Activated B cell treated with CpG ODN at 0.5 μM for 24 hours (primary cell): ENCODE data around the gene SMARCA1. TPM values are rescaled to one million over a fixed set of nuclear protein-coding genes. Genes with fewer than 3 reads are reported as not detected.

Experiments used
- ATAC-seq: fragments of 200-7000 bp; cut with Tn5 transposase; one replicate; pipeline ENCODE4 v1.10.0; 2021; ENCODE audit warnings: low read depth, mild to moderate bottlenecking, moderate library complexity
- CTCF ChIA-PET: fragments of 350-600 bp; sonication (Branson Sonifier 250); formaldehyde crosslinking; loops from one replicate; lab custom pipeline; 2021; ENCODE audit warnings: antibody characterized with exemption; lab: Charles Lee
- POLR2A ChIA-PET: fragments of 350-600 bp; sonication (Branson Sonifier 250); formaldehyde crosslinking; loops from one replicate; lab custom pipeline; 2021; ENCODE audit warnings: antibody characterized with exemption; lab: Charles Lee
- DNase-seq: peaks from one replicate; pipeline ENCODE4 v3.0.0; 2022
- H3K27ac Mint-ChIP-seq: one replicate; pipeline ENCODE4 v1.8.0; 2020; ENCODE audit warnings: mixed read lengths
- H3K27me3 Mint-ChIP-seq: one replicate; pipeline ENCODE4 v1.8.0; 2021; ENCODE audit warnings: mixed read lengths
- H3K36me3 Mint-ChIP-seq: one replicate; pipeline ENCODE4 v1.8.0; 2021; ENCODE audit warnings: low read depth, mixed read lengths
- H3K4me1 Mint-ChIP-seq: one replicate; pipeline ENCODE4 v1.8.0; 2021; ENCODE audit warnings: mixed read lengths
- H3K4me3 Mint-ChIP-seq: one replicate; pipeline ENCODE4 v1.8.0; 2020; ENCODE audit warnings: mild to moderate bottlenecking, mixed read lengths
- H3K9me3 Mint-ChIP-seq: one replicate; pipeline ENCODE4 v1.8.0; 2020; ENCODE audit warnings: mixed read lengths
- intact Hi-C: fragments of 100-400 bp; cut with micrococcal nuclease; formaldehyde crosslinking; loops from one replicate; pipeline ENCODE4 v1.15.1; 2024
- total RNA-seq: library from RNA; stranded (reverse); gene quantifications from 2 replicates; pipeline ENCODE4 v1.2.3, GENCODE V29; 2022
- TF ChIP-seq, protein P1 (sequence below): fragments of 200-600 bp; IDR thresholded peaks from one replicate; pipeline ENCODE4 v1.8.0; 2022; ENCODE audit warnings: antibody characterized with exemption, mild to moderate bottlenecking

The SMARCA1 gene
- total RNA-seq, 1 donor from 2014 or later: 1.1 TPM

DNA sequence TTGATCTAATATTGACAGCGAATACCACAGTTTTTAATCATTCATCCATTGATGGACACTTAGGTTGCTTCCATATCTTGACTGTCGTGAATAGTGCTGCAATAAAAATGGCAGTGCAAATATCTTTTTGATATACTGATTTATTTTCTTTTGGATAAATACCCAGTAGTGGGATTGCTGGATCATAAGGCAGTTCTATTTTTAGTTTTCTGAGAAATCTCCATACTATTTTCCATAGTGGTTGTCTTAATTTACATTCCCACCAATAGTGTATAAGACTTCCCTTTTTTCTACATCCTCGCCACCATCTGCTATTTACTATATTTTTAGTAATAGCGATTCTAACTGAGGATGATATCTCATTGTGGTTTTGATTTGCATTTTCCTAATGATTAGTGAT, 100.1 kb downstream of the SMARCA1 start:
- Mint-ChIP-seq H3K4me3 (no peak overlapping the region), H3K27ac (no peak overlapping the region), H3K4me1 (no peaks in the 10 kb centered on the region), H3K27me3 (peaks cover 2% of the 10 kb centered on the region), H3K36me3 (no peaks in the 10 kb centered on the region), H3K9me3 (no peaks in the 10 kb centered on the region)
- CTCF ChIA-PET: no interaction called here
- no peak for DNase-seq
- POLR2A ChIA-PET: no interaction called here
- intact Hi-C loops: no loop called here
- no peak for ATAC-seq
- TF ChIP-seq, protein P1, sequence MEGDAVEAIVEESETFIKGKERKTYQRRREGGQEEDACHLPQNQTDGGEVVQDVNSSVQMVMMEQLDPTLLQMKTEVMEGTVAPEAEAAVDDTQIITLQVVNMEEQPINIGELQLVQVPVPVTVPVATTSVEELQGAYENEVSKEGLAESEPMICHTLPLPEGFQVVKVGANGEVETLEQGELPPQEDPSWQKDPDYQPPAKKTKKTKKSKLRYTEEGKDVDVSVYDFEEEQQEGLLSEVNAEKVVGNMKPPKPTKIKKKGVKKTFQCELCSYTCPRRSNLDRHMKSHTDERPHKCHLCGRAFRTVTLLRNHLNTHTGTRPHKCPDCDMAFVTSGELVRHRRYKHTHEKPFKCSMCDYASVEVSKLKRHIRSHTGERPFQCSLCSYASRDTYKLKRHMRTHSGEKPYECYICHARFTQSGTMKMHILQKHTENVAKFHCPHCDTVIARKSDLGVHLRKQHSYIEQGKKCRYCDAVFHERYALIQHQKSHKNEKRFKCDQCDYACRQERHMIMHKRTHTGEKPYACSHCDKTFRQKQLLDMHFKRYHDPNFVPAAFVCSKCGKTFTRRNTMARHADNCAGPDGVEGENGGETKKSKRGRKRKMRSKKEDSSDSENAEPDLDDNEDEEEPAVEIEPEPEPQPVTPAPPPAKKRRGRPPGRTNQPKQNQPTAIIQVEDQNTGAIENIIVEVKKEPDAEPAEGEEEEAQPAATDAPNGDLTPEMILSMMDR: no peak

DNA sequence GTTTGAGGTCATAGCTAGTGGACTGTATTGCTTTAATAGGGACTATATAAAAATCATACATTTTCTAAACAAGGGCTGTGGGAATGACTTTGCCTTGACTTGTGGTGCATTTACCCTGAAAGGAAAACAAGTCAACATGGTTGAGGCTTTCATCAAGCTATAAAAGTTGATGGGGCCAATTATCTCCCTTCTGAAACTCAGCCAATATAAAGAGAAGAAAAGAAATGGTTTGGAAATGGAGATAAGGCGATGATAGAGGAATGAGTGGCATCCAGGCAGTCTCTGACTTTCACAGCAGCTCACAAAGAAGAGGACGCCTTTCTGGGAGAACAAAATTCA, 118.7 kb downstream of the SMARCA1 start:
- H3K27ac Mint-ChIP-seq: no peak overlapping the region
- POLR2A ChIA-PET: no interaction called here
- no peaks in the 10 kb centered on the region for H3K9me3 Mint-ChIP-seq
- no peaks in the 10 kb centered on the region for H3K4me1 Mint-ChIP-seq
- DNase-seq (no peak), ATAC-seq (no peak)
- H3K4me3 Mint-ChIP-seq: no peak overlapping the region
- H3K27me3 Mint-ChIP-seq: no peaks in the 10 kb centered on the region
- TF ChIP-seq, protein P1: no peak
- H3K36me3 Mint-ChIP-seq: no peaks in the 10 kb centered on the region
- CTCF ChIA-PET: no interaction called here
- intact Hi-C loops: no loop called here

DNA sequence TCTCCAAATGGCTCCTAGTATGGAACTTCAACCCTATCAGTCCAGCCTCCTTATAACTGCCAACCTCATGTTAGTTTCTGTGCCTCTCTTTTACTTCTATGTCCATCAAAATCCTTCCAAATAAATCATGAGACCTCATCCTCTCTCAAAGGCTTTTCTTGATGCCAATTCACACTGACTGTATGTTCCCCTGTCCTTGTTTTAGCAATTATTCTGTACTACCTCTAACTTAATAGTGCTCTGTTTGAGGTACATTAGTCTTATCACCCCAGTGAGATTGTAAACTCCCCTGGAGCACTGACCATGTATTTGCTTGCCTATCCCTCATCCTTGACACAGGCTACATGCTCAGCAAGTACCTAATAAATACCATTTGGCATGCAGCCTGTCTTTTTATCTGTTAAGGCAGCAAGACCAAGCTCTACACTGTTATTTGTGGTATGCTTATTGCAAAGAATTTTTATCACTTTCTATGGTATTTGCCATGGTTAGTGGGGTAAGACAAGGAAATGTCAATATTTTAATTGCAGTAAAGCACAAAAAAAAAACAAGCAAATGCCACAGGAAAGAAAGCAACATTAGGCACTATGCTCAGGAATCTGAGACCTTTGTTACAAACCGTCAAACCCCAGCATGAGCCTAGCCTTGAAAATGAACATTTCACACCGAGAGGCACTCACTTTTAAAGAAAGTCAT, 119.2 kb downstream of the SMARCA1 start:
- Mint-ChIP-seq H3K36me3 (no peaks in the 10 kb centered on the region), H3K27ac (no peak overlapping the region), H3K4me1 (no peaks in the 10 kb centered on the region), H3K27me3 (no peaks in the 10 kb centered on the region), H3K9me3 (no peaks in the 10 kb centered on the region), H3K4me3 (no peak overlapping the region)
- no peak for DNase-seq
- intact Hi-C loops: no loop called here
- CTCF ChIA-PET: no interaction called here
- no peak for ATAC-seq
- TF ChIP-seq, protein P1: no peak
- POLR2A ChIA-PET: no interaction called here

Other genes starting within 250 kb of the SMARCA1 start
- gene OCRL, start 16.8 kb upstream of the SMARCA1 start, total RNA-seq: 5.4 and 7.5 TPM in 2 replicates
- gene APLN, start 131.5 kb upstream of the SMARCA1 start, total RNA-seq: not detected in 2 replicates
- gene XPNPEP2, start 215.5 kb upstream of the SMARCA1 start, total RNA-seq: 0.07 TPM in 2 replicates